PFSK-1 (cell line): ENCODE data around the gene INKA2.

ENCODE experiments used
- FOXP2 ChIP-seq: optimal IDR thresholded peaks from 2 replicates; pipeline ENCODE3; 2011; ENCODE audit warnings: borderline replicate concordance, control low read depth, inconsistent platforms; ENCODE audit not compliant: insufficient read depth; ENCODE audit errors: extremely low read length, extremely low read depth
- POLR2AphosphoS5 ChIP-seq: IDR thresholded peaks from 2 replicates; pipeline ENCODE4 v1.6.1; 2012; ENCODE audit warnings: low read depth, mild to moderate bottlenecking, control low read depth, low read length, moderate library complexity
- REST ChIP-seq, 2 experiments: IDR thresholded peaks; 2 replicates each; pipeline versions ENCODE4 v1.6.1 to v1.8.0; 2011 to 2012; ENCODE audit warnings: low read depth in 2 of 2, low read length in 2 of 2, control low read depth in 1 of 2, inconsistent platforms in 1 of 2, mild to moderate bottlenecking in 1 of 2, moderate library complexity in 1 of 2; ENCODE audit not compliant: insufficient read depth in 1 of 2
- SIN3A ChIP-seq: IDR thresholded peaks from 2 replicates; pipeline ENCODE4 v1.6.1; 2012; ENCODE audit warnings: mild to moderate bottlenecking, low read length, moderate library complexity, borderline replicate concordance; ENCODE audit not compliant: insufficient read depth
- TAF1 ChIP-seq: IDR thresholded peaks from 2 replicates; pipeline ENCODE4 v1.6.1; 2012; ENCODE audit warnings: low read length, control low read depth, borderline replicate concordance; ENCODE audit not compliant: insufficient read depth

GRCh38 chr1:111731956-111732355, 7.2 kb downstream of the INKA2 start:
- TF ChIP-seq POLR2AphosphoS5: no peak
- no peak for TF ChIP-seq TAF1
- no peak for TF ChIP-seq REST (IDR thresholded peaks at IDR 0.05; ENCODE audit: insufficient read depth in 1 of 2, low read depth in 2 of 2, low read length in 2 of 2)
- TF ChIP-seq SIN3A: no peak
- TF ChIP-seq FOXP2: no peak
